Mesothelial cell of epicardium (in vitro differentiated cells): ENCODE measurements around the gene BTBD8. TPM values are rescaled to one million over a fixed set of nuclear protein-coding genes. Genes with fewer than 3 reads are reported as not detected.

Experiments
- DNase-seq, 2 experiments: peaks; one replicate each; pipeline ENCODE4 v3.0.0; 2021; ENCODE audit warnings: low spot score in 2 of 2; ENCODE audit not compliant: unreplicated experiment in 2 of 2
- H3K27ac Mint-ChIP-seq: 2 replicates; pipeline ENCODE4 v1.8.0; 2021; ENCODE audit warnings: mixed read lengths
- H3K27me3 Mint-ChIP-seq: 2 replicates; pipeline ENCODE4 v1.8.0; 2021; ENCODE audit warnings: low read depth, mixed read lengths
- H3K36me3 Mint-ChIP-seq: 2 replicates; pipeline ENCODE4 v1.8.0; 2021; ENCODE audit warnings: mixed read lengths
- H3K4me1 Mint-ChIP-seq: 2 replicates; pipeline ENCODE4 v1.8.0; 2021; ENCODE audit warnings: mixed read lengths
- H3K4me3 Mint-ChIP-seq: 2 replicates; pipeline ENCODE4 v1.8.0; 2021; ENCODE audit warnings: mild to moderate bottlenecking, moderate library complexity, mixed read lengths
- H3K9me3 Mint-ChIP-seq: 2 replicates; pipeline ENCODE4 v1.8.0; 2021; ENCODE audit warnings: mixed read lengths
- total RNA-seq: library from RNA; stranded (reverse); gene quantifications from 3 replicates; pipeline ENCODE4 v1.2.1, GENCODE V29; 2021
- TF ChIP-seq, protein P1 (sequence below): fragments of 200-600 bp; sonication (generic); IDR thresholded peaks from one replicate; pipeline ENCODE4 v1.5.0; 2021; ENCODE audit warnings: antibody characterized with exemption; ENCODE audit not compliant: unreplicated experiment

The BTBD8 gene
- total RNA-seq, 1 donor from 2014 or later: 8.4 TPM

DNA sequence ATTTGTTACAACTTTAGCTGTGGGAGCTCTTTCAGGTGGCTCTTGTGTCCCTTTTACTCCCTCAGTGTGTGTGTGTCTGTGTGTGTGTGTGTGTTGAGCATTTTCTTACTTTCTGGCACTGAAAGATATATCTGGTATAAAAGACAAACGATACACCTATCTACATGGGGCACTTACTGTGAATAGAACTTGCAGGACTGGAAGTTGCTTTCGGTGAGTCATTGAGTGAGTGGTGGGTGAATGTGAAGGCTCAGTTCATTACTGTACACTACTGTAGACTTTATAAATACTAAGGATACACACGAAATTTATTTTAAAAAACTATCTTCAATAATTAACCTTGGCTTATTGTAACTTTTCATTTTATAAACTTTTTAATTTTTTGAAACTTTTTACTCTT lies 38.7 kb downstream of the BTBD8 start:
- peaks cover 1% of the 10 kb centered on the region for H3K4me1 Mint-ChIP-seq
- DNase-seq: no peak
- no peak overlapping the region for H3K27ac Mint-ChIP-seq
- no peak overlapping the region for H3K4me3 Mint-ChIP-seq
- H3K36me3 Mint-ChIP-seq: peaks cover 2% of the 10 kb centered on the region
- H3K27me3 Mint-ChIP-seq: no peaks in the 10 kb centered on the region
- TF ChIP-seq, protein P1, sequence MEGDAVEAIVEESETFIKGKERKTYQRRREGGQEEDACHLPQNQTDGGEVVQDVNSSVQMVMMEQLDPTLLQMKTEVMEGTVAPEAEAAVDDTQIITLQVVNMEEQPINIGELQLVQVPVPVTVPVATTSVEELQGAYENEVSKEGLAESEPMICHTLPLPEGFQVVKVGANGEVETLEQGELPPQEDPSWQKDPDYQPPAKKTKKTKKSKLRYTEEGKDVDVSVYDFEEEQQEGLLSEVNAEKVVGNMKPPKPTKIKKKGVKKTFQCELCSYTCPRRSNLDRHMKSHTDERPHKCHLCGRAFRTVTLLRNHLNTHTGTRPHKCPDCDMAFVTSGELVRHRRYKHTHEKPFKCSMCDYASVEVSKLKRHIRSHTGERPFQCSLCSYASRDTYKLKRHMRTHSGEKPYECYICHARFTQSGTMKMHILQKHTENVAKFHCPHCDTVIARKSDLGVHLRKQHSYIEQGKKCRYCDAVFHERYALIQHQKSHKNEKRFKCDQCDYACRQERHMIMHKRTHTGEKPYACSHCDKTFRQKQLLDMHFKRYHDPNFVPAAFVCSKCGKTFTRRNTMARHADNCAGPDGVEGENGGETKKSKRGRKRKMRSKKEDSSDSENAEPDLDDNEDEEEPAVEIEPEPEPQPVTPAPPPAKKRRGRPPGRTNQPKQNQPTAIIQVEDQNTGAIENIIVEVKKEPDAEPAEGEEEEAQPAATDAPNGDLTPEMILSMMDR: no peak
- H3K9me3 Mint-ChIP-seq: no peaks in the 10 kb centered on the region

DNA sequence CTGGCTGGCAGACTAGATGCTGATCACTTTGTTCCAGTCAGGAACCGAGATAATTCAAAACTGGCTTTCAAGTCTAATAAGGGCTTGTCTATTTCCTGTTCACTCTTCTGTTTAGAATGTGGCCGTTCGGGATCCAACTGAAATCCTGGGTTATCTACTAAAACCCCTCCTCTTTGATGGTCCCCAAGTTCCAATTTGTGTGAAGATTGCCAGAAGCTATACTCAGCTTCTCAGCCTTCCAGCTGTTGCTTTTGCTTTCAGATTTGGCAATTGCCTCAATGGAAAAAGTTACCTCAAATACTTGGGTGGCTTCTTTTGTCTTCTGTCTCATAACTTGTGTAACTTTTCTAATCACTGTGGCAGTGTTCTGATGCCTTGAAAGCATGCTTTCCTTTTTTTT lies 43.7 kb downstream of the BTBD8 start:
- Mint-ChIP-seq H3K4me1 (no peaks in the 10 kb centered on the region), H3K4me3 (no peak overlapping the region), H3K27ac (no peak overlapping the region), H3K36me3 (peaks cover 2% of the 10 kb centered on the region), H3K27me3 (no peaks in the 10 kb centered on the region), H3K9me3 (no peaks in the 10 kb centered on the region)
- DNase-seq: no peak
- TF ChIP-seq, protein P1: no peak

DNA sequence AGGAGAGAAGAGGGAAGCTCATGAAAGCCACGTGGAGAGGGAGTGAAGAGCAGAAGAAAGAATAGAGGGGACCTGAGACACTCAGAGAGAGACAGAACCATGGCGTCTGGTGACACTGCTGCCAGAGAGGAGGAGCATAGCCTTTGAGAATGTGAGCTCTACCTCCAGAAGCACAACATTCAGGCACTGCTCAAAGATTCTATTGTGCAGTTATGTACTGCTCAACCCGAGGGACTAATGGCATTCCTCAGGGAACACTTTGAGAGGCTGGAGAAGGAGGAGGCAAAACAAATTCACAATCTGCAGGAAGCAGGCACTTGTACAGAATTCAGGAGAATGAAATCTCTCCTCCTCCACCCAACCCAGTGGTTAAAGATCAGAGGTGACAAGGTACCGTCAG lies 45.1 kb downstream of the BTBD8 start:
- TF ChIP-seq, protein P1: no peak
- no peaks in the 10 kb centered on the region for H3K27me3 Mint-ChIP-seq
- no peak overlapping the region for H3K4me3 Mint-ChIP-seq
- no peaks in the 10 kb centered on the region for H3K4me1 Mint-ChIP-seq
- H3K9me3 Mint-ChIP-seq: no peaks in the 10 kb centered on the region
- no peak for DNase-seq
- H3K27ac Mint-ChIP-seq: no peak overlapping the region
- H3K36me3 Mint-ChIP-seq: peaks cover 8% of the 10 kb centered on the region

DNA sequence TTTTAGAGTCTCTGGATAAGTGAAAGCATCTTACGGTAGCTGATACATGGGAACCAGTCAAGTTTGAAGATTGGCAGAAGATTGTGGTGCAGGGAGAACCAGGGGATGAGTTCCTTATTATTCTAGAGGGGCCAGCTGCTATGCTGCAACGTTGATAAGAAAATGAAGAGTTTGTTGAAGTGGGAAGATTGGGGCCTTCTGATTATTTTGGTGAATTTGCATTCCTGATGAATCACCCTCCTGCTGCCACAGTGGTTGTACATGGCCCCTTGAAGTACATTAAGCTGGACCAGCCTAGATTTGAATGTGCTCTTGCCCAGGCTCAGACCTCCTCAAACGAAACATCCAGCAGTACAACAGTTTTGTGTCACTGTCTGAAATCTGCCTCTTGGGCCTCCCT lies 45.9 kb downstream of the BTBD8 start:
- no peaks in the 10 kb centered on the region for H3K9me3 Mint-ChIP-seq
- TF ChIP-seq, protein P1: no peak
- H3K4me3 Mint-ChIP-seq: no peak overlapping the region
- no peaks in the 10 kb centered on the region for H3K27me3 Mint-ChIP-seq
- no peak overlapping the region for H3K27ac Mint-ChIP-seq
- no peaks in the 10 kb centered on the region for H3K4me1 Mint-ChIP-seq
- DNase-seq: no peak
- H3K36me3 Mint-ChIP-seq: peaks cover 12% of the 10 kb centered on the region

DNA sequence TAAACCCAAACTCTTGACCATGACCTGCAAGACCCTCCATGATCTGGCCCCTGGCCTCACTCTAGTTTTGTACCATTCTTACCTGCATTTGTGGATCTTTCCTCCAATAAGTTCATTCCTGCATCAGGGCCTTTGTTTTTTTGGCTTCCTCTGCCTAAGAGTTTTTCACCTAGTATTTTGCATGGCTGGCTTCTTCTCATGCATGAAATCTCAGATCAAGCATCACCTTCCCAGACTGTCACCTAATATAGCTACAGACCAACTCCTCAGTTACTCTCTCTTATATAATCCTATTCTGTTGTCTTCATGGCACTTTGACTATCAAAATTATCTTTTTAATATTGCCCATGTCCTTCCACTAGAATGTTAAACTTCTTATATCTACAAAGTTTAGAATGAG lies 54.2 kb downstream of the BTBD8 start:
- no peak overlapping the region for H3K4me3 Mint-ChIP-seq
- no peak overlapping the region for H3K27ac Mint-ChIP-seq
- H3K9me3 Mint-ChIP-seq: no peaks in the 10 kb centered on the region
- H3K4me1 Mint-ChIP-seq: peaks cover 3% of the 10 kb centered on the region
- peaks cover 31% of the 10 kb centered on the region for H3K36me3 Mint-ChIP-seq
- DNase-seq: no peak
- TF ChIP-seq, protein P1: no peak
- H3K27me3 Mint-ChIP-seq: no peaks in the 10 kb centered on the region

DNA sequence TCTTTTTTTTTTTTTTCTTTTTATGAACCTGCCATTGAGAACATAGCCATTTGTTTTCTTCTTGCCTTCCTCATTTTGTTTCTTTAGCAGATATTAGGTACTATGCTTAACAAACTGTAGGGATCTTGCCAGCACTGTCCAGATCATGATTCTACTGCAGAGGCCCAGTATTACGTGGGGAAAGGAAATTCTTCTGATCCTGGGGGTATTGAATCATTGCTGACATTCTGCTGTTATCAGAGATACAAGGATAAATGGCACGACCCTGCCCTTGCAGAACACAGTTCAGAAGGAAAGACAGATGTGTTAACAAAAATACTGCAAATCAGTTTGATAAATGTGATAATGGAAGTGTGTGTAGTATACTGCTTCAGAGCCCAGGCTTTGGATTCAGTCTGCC lies 56.2 kb downstream of the BTBD8 start:
- TF ChIP-seq, protein P1: no peak
- Mint-ChIP-seq H3K9me3 (no peaks in the 10 kb centered on the region), H3K36me3 (peaks cover 20% of the 10 kb centered on the region), H3K4me3 (no peak overlapping the region), H3K4me1 (peaks cover 3% of the 10 kb centered on the region), H3K27ac (no peak overlapping the region), H3K27me3 (no peaks in the 10 kb centered on the region)
- DNase-seq: no peak
